Hepatocyte (in vitro differentiated cells): ENCODE measurements around the gene DBH. TPM values are rescaled to one million over a fixed set of nuclear protein-coding genes. Genes with fewer than 3 reads are reported as not detected.

ENCODE experiments used
- DNase-seq: peaks from one replicate; pipeline ENCODE4 v3.0.0-alpha.2; 2016; ENCODE audit warnings: low spot score
- H2AFZ ChIP-seq: fragments of 200-600 bp; sonication (generic); 2 replicates; pipeline ENCODE4 v1.6.0; 2016; ENCODE audit warnings: antibody characterized with exemption, mild to moderate bottlenecking
- H3K27ac ChIP-seq: fragments of 200-600 bp; sonication (generic); 2 replicates; pipeline ENCODE4 v1.5.1; 2016; ENCODE audit warnings: mild to moderate bottlenecking
- H3K27me3 ChIP-seq: fragments of 200-600 bp; sonication (generic); 2 replicates; pipeline ENCODE4 v1.6.1; 2016
- H3K36me3 ChIP-seq: fragments of 200-600 bp; sonication (generic); replicated peaks from 2 replicates; pipeline ENCODE4 v1.5.1; 2016; ENCODE audit warnings: low read depth; ENCODE audit not compliant: insufficient read depth
- H3K4me1 ChIP-seq: fragments of 200-600 bp; sonication (generic); 2 replicates; pipeline ENCODE4 v1.5.1; 2016; ENCODE audit warnings: mild to moderate bottlenecking, moderate library complexity; ENCODE audit not compliant: insufficient read depth
- H3K4me2 ChIP-seq: fragments of 200-600 bp; sonication (generic); 2 replicates; pipeline ENCODE4 v1.6.0; 2016
- H3K4me3 ChIP-seq: fragments of 200-600 bp; sonication (generic); 2 replicates; pipeline ENCODE4 v1.5.1; 2016; ENCODE audit warnings: mild to moderate bottlenecking
- H3K79me2 ChIP-seq: fragments of 200-600 bp; sonication (generic); 2 replicates; pipeline ENCODE4 v1.6.0; 2017; ENCODE audit warnings: mild to moderate bottlenecking
- H3K9me2 ChIP-seq: fragments of 200-600 bp; sonication (generic); replicated peaks from 2 replicates; pipeline ENCODE4 v1.6.0; 2017; ENCODE audit warnings: mild to moderate bottlenecking; ENCODE audit not compliant: insufficient read depth
- H3K9me3 ChIP-seq: fragments of 200-600 bp; sonication (generic); 2 replicates; pipeline ENCODE4 v1.5.1; 2016; ENCODE audit warnings: low read depth, mild to moderate bottlenecking
- H4K20me1 ChIP-seq: fragments of 200-600 bp; sonication (generic); 2 replicates; pipeline ENCODE4 v1.6.0; 2016; ENCODE audit warnings: mild to moderate bottlenecking; ENCODE audit not compliant: insufficient read depth, poor library complexity, severe bottlenecking
- EZH2 ChIP-seq: fragments of 200-600 bp; sonication (generic); IDR thresholded peaks from 2 replicates; pipeline ENCODE4 v1.6.1; 2016; ENCODE audit warnings: antibody characterized with exemption, mild to moderate bottlenecking, borderline replicate concordance
- EZH2phosphoT487 ChIP-seq: fragments of 200-600 bp; sonication (generic); IDR thresholded peaks from one replicate; pipeline ENCODE4 v1.6.1; 2018; ENCODE audit warnings: antibody characterized with exemption, mild to moderate bottlenecking, low read depth, moderate library complexity; ENCODE audit not compliant: unreplicated experiment, severe bottlenecking
- WGBS: methylation state at CpG from one replicate; pipeline ENCODE4 v1.1.6; 2016; ENCODE audit warnings: low lambda C conversion rate; ENCODE audit errors: missing lambda C conversion rate; 5-methylcytosine and 5-hydroxymethylcytosine counted together
- polyA plus RNA-seq: library from polyadenylated mRNA; unstranded; fragments of >200 nt; fragmentation: Nextera tagmentation; extraction: Ambion mirVana; gene quantifications from 2 replicates; pipeline ENCODE4 v1.2.1, GENCODE V29; 2016
- total RNA-seq: library from RNA; depleted of rRNA; stranded (reverse); fragments of >200 nt; gene quantifications from 2 replicates; pipeline ENCODE4 v1.2.3, GENCODE V29; 2014
- TF ChIP-seq, protein P1 (sequence below): fragments of 200-600 bp; sonication (generic); IDR thresholded peaks from 2 replicates; pipeline ENCODE4 v1.5.1; 2016; ENCODE audit warnings: antibody characterized with exemption, mild to moderate bottlenecking; ENCODE audit not compliant: poor library complexity

The DBH gene
- total and polyA plus RNA-seq, 2 experiments from 2014 or later: 0.44 TPM; not detected in 1

DNA sequence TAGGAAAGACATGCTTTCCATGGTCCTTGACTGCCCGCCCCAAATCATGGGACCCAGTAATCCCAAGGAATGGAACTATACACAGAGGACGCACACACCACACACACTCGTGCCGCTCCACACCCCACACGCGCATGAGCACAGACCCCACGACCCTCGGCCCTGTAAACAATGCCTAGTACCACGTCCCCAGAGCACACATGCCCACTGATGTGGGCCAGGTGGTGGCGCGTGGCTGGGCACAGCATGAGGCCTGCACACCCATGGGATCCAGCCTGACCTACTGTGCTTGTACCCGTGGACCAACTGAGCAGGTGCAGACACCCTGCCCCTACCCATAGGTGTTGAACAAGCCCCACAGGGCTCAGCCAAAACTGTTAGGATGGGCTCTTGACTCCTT is 739 bp downstream of the DBH start:
- DNase-seq: no peak
- no peak overlapping the region for H3K4me3 ChIP-seq
- TF ChIP-seq EZH2: no peak
- no peak for TF ChIP-seq EZH2phosphoT487
- TF ChIP-seq, protein P1, sequence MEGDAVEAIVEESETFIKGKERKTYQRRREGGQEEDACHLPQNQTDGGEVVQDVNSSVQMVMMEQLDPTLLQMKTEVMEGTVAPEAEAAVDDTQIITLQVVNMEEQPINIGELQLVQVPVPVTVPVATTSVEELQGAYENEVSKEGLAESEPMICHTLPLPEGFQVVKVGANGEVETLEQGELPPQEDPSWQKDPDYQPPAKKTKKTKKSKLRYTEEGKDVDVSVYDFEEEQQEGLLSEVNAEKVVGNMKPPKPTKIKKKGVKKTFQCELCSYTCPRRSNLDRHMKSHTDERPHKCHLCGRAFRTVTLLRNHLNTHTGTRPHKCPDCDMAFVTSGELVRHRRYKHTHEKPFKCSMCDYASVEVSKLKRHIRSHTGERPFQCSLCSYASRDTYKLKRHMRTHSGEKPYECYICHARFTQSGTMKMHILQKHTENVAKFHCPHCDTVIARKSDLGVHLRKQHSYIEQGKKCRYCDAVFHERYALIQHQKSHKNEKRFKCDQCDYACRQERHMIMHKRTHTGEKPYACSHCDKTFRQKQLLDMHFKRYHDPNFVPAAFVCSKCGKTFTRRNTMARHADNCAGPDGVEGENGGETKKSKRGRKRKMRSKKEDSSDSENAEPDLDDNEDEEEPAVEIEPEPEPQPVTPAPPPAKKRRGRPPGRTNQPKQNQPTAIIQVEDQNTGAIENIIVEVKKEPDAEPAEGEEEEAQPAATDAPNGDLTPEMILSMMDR: no peak
- 96% methylated on average over 12 of the region's 12 CpGs for WGBS
- H3K4me1 ChIP-seq: no peaks in the 10 kb centered on the region
- H3K9me2 ChIP-seq: no peaks in the 10 kb centered on the region
- H3K9me3 ChIP-seq: no peaks in the 10 kb centered on the region
- no peaks in the 10 kb centered on the region for H3K79me2 ChIP-seq
- no peaks in the 10 kb centered on the region for H3K27me3 ChIP-seq
- no peaks in the 10 kb centered on the region for H3K36me3 ChIP-seq
- no peaks in the 10 kb centered on the region for H4K20me1 ChIP-seq
- H3K27ac ChIP-seq: no peak overlapping the region
- H3K4me2 ChIP-seq: no peak overlapping the region
- no peak overlapping the region for H2AFZ ChIP-seq

DNA sequence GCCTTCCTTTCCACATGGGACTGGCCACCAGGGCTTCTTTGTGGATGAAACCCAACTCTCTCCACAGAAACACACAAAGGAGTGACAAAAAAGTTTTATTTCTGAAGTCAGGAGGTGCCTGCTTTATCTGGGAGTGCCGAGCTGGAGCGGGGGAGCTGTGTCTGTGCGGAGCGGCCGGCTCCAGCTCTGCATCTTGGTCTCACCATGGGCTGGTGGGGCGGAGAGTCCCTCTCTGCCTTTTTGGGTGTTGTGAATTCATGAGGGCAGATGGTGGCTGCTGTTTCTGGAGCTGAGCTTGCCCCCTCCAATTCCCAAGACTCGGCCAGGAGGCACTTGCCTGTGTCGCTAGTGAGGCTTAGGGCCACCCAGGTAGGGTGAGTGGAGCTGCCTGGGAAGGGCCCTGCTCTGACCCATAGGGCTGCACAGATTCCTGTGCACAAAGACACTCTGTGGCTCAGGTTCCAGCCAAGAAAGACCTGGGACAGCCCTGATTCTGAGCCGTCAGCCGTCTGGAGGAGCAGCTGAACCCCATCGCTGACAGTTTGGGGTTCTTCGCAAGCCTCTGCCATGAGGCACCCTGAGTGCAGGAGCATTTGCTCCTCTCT is 1.4 kb downstream of the DBH start:
- no peaks in the 10 kb centered on the region for H4K20me1 ChIP-seq
- H3K36me3 ChIP-seq: no peaks in the 10 kb centered on the region
- no peak overlapping the region for H3K4me3 ChIP-seq
- no peaks in the 10 kb centered on the region for H3K27me3 ChIP-seq
- H2AFZ ChIP-seq: no peak overlapping the region
- WGBS: 81% methylated on average over 12 of the region's 12 CpGs
- no peaks in the 10 kb centered on the region for H3K4me1 ChIP-seq
- no peak overlapping the region for H3K4me2 ChIP-seq
- DNase-seq: no peak
- TF ChIP-seq EZH2 (no peak), EZH2phosphoT487 (no peak)
- TF ChIP-seq, protein P1: no peak
- H3K27ac ChIP-seq: no peak overlapping the region
- H3K9me2 ChIP-seq: no peaks in the 10 kb centered on the region
- no peaks in the 10 kb centered on the region for H3K79me2 ChIP-seq
- no peaks in the 10 kb centered on the region for H3K9me3 ChIP-seq

DNA sequence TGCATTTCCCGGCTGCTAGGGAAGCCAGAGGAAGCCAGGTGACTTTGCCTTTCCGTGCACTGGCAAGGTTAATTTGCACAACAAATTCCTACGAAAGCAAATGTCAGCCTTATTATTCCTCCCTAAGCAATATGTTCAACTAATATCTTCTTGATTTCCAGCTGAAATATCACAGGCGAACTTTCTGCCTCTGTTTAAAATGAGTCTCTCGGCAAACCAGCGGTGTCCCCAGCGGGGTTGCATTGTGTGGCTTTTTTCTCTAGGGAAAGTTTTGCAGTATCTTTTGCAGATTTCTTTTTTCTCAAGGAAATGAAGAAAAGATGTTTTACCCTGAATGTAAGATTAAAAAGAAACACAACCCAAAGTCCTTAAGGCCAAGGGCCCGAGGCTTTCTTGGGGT is 1.9 kb downstream of the DBH start:
- Histone ChIP-seq H3K9me2 (no peaks in the 10 kb centered on the region), H3K36me3 (no peaks in the 10 kb centered on the region), H2AFZ (no peak overlapping the region), H3K27me3 (no peaks in the 10 kb centered on the region), H4K20me1 (no peaks in the 10 kb centered on the region), H3K79me2 (no peaks in the 10 kb centered on the region), H3K9me3 (no peaks in the 10 kb centered on the region), H3K27ac (no peak overlapping the region), H3K4me3 (no peak overlapping the region), H3K4me2 (no peak overlapping the region), H3K4me1 (no peaks in the 10 kb centered on the region)
- DNase-seq: no peak
- WGBS: 68% methylated on average over 8 of the region's 8 CpGs
- TF ChIP-seq, protein P1: no peak
- TF ChIP-seq EZH2 (no peak), EZH2phosphoT487 (no peak)
